ENCODE measurements around the gene CACNB2. TPM values are rescaled to one million over a fixed set of nuclear protein-coding genes. Genes with fewer than 3 reads are reported as not detected.

CACNB2 gene
- total and polyA plus RNA-seq, 2 donors (not counting 3 experiments of a cell fraction or from before 2014, with no cell fraction given): not detected

- no peaks in the 10 kb centered on the region for H3K27me3 ChIP-seq (ENCODE audit: control insufficient read depth in 2 of 2, insufficient read depth in 2 of 2, low read length in 2 of 2)
- intact Hi-C loops (cut with micrococcal nuclease) (no loop called here), dilution Hi-C loops (cut with MboI; ENCODE audit: extremely low pct_ligation_motif_present, low sequenced_read_pairs) (no loop called here)
- no peak overlapping the region for H3K9ac ChIP-seq (replicated peaks; ENCODE audit: extremely low read depth, insufficient read depth, low read length)
- TF ChIP-seq GATA2 (IDR thresholded peaks at IDR 0.05; ENCODE audit: insufficient read depth, insufficient read length, low read depth, low read length) (no peak), JUN (IDR thresholded peaks at IDR 0.05; ENCODE audit: borderline replicate concordance, insufficient read depth, insufficient read length, low read depth) (no peak), FOS (IDR thresholded peaks at IDR 0.05; ENCODE audit: borderline replicate concordance, insufficient read depth, low read length) (no peak), CTCF (IDR thresholded peaks at IDR 0.05; ENCODE audit: extremely low read depth in 1 of 2, insufficient read depth in 1 of 2, low read depth in 1 of 2, low read length in 2 of 2) (no peak), MAX (IDR thresholded peaks at IDR 0.05; ENCODE audit: insufficient read depth, insufficient read length) (no peak), EZH2 (IDR thresholded peaks at IDR 0.05; ENCODE audit: borderline replicate concordance, low read depth, low read length, severe bottlenecking) (no peak), MYC (IDR thresholded peaks at IDR 0.05; ENCODE audit: low read depth, low read length) (no peak), POLR2A (IDR thresholded peaks at IDR 0.05; ENCODE audit: low read depth, low read length) (no peak), POLR2AphosphoS5 (IDR thresholded peaks at IDR 0.05; ENCODE audit: insufficient read depth, low read depth, low read length) (no peak)
- FAIRE-seq (no peak), DNase-seq (ENCODE audit: low read depth, low spot score) (no peak)
- ChIA-PET POLR2A (no interaction called here), CTCF (no interaction called here)
- no peaks in the 10 kb centered on the region for H3K79me2 ChIP-seq (ENCODE audit: control insufficient read depth, insufficient read depth, low read length)
- H3K4me3 ChIP-seq (replicated peaks in 1 of 3; ENCODE audit: insufficient read depth in 1 of 3, low read depth in 1 of 3, low read length in 3 of 3): no peak overlapping the region
- H3K9me1 ChIP-seq (replicated peaks; ENCODE audit: control insufficient read depth, extremely low read depth, insufficient read depth, low read length): no peaks in the 10 kb centered on the region
- no TSS peak for BruUV-seq (replicated peaks)
- no peak overlapping the region for H3K27ac ChIP-seq (ENCODE audit: insufficient read depth, low read depth, low read length)
- no peak overlapping the region for H2AFZ ChIP-seq (ENCODE audit: low read depth, low read length)
- H3K4me2 ChIP-seq (ENCODE audit: insufficient read depth, low read length): no peak overlapping the region
- no peaks in the 10 kb centered on the region for H3K36me3 ChIP-seq (ENCODE audit: control insufficient read depth in 2 of 2, extremely low read depth in 1 of 2, insufficient read depth in 2 of 2, low read length in 2 of 2)
- no peaks in the 10 kb centered on the region for H3K4me1 ChIP-seq (ENCODE audit: control insufficient read depth, extremely low read depth, insufficient read depth, low read length)
- no peaks in the 10 kb centered on the region for H3K9me3 ChIP-seq (replicated peaks; ENCODE audit: control insufficient read depth, insufficient read depth, low read length)
- H4K20me1 ChIP-seq (replicated peaks; ENCODE audit: control insufficient read depth, extremely low read depth, insufficient read depth, low read length): no peaks in the 10 kb centered on the region
Observed at GRCh38 chr10:18455086-18455884, 315.1 kb downstream of the CACNB2 start.

Data from endothelial cell of umbilical vein (primary cell).